ENCODE results near the gene ACRV1.

DNA sequence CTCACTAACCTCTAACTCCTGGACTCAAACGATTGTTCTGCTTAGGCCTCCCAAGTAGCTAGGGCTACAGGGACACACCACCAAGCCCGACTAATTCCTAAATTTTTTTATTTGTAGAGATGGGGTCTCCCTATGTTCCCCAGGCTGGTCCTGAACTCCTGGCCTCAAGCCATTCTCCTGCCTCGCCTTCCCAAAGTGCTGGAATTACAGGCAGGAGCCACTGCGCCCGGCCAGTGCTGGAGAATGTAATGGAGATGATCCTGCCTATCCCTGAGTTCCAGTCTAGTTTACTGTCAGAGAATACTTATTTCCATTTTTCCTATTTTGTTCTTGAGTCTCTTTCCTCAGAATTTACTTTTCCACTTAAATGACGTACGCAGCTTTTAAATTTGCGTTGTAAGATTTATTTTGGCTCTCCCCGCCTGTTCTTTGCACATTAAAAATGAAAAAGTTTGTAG lies 55.9 kb downstream of the ACRV1 start, which contains the start of gene CHEK1:
- TF ChIP-seq, protein P1, sequence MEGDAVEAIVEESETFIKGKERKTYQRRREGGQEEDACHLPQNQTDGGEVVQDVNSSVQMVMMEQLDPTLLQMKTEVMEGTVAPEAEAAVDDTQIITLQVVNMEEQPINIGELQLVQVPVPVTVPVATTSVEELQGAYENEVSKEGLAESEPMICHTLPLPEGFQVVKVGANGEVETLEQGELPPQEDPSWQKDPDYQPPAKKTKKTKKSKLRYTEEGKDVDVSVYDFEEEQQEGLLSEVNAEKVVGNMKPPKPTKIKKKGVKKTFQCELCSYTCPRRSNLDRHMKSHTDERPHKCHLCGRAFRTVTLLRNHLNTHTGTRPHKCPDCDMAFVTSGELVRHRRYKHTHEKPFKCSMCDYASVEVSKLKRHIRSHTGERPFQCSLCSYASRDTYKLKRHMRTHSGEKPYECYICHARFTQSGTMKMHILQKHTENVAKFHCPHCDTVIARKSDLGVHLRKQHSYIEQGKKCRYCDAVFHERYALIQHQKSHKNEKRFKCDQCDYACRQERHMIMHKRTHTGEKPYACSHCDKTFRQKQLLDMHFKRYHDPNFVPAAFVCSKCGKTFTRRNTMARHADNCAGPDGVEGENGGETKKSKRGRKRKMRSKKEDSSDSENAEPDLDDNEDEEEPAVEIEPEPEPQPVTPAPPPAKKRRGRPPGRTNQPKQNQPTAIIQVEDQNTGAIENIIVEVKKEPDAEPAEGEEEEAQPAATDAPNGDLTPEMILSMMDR (conservative IDR thresholded peaks at IDR 0.05 in 1 of 2, IDR thresholded peaks at IDR 0.05 in 1 of 2; ENCODE audit: low read depth in 1 of 2, low read length in 2 of 2), result no peak
- TF ChIP-seq EZH2 (IDR thresholded peaks at IDR 0.05; ENCODE audit: low read length, missing control alignments), result no peak
